ENCODE data around the gene HMCN2. TPM values are rescaled to one million over a fixed set of nuclear protein-coding genes. Genes with fewer than 3 reads are reported as not detected.

Gene HMCN2
- total and polyA plus RNA-seq, 2 experiments from 2014 or later = not detected

- Histone ChIP-seq H3K9me3 (ENCODE audit: low read depth) (no peaks in the 10 kb centered on the region), H3F3A (ENCODE audit: insufficient read depth) (no peaks in the 10 kb centered on the region), H3K4me2 (ENCODE audit: unreplicated experiment) (no peak overlapping the region), H3K79me2 (ENCODE audit: insufficient read depth) (no peaks in the 10 kb centered on the region), H4K20me1 (ENCODE audit: insufficient read depth) (no peaks in the 10 kb centered on the region), H3K4me3 (no peak overlapping the region), H3K4me1 (ENCODE audit: insufficient read depth) (no peaks in the 10 kb centered on the region), H3K27ac (no peak overlapping the region), H3K9ac (no peak overlapping the region), H3K27me3 (replicated peaks; ENCODE audit: insufficient read depth) (no peaks in the 10 kb centered on the region; the same call in 1 of the 2 replicates), H2AFZ (no peak overlapping the region), H3K9me2 (ENCODE audit: insufficient read depth) (no peaks in the 10 kb centered on the region), H3K36me3 (ENCODE audit: low read depth) (no peaks in the 10 kb centered on the region)
- in situ Hi-C loops (cut with MboI) = loop anchor here (25.0 kb wide), 1 partner anchor 455 kb away; no protein-coding TSS in a partner anchor
- no peak for TF ChIP-seq EZH2 (IDR thresholded peaks at IDR 0.05; ENCODE audit: insufficient read depth, poor library complexity, severe bottlenecking)
- no peak for TF ChIP-seq EZH2phosphoT487 (IDR thresholded peaks at IDR 0.05; ENCODE audit: insufficient read depth, low read depth)
- no peak for DNase-seq
- 79 to 81% methylated on average over 10 to 11 of the region's 11 CpGs for WGBS, 2 experiments (ENCODE audit: low coverage in 1 of 2, low lambda C conversion rate in 2 of 2, missing lambda C conversion rate in 2 of 2)
Observed at GRCh38 chr9:130342714-130343085, 77.1 kb downstream of the HMCN2 start.

- H3K4me1 ChIP-seq (ENCODE audit: insufficient read depth) = no peaks in the 10 kb centered on the region
- H4K20me1 ChIP-seq (ENCODE audit: insufficient read depth) = no peaks in the 10 kb centered on the region
- in situ Hi-C loops (cut with MboI) = loop anchor here (25.0 kb wide), 1 partner anchor 456 kb away; no protein-coding TSS in a partner anchor
- no peaks in the 10 kb centered on the region for H3K9me3 ChIP-seq (ENCODE audit: low read depth)
- H3K27me3 ChIP-seq (replicated peaks; ENCODE audit: insufficient read depth) = no peaks in the 10 kb centered on the region; the same call in 1 of the 2 replicates
- H3F3A ChIP-seq (ENCODE audit: insufficient read depth) = no peaks in the 10 kb centered on the region
- H3K4me2 ChIP-seq (ENCODE audit: unreplicated experiment) = no peak overlapping the region
- no peaks in the 10 kb centered on the region for H3K79me2 ChIP-seq (ENCODE audit: insufficient read depth)
- H3K36me3 ChIP-seq (ENCODE audit: low read depth) = no peaks in the 10 kb centered on the region
- 25 to 28% methylated on average over 12 of the region's 12 CpGs for WGBS, 2 experiments (ENCODE audit: low coverage in 1 of 2, low lambda C conversion rate in 2 of 2, missing lambda C conversion rate in 2 of 2)
- H2AFZ ChIP-seq = no peak overlapping the region
- H3K27ac ChIP-seq = no peak overlapping the region
- TF ChIP-seq EZH2 (IDR thresholded peaks at IDR 0.05; ENCODE audit: insufficient read depth, poor library complexity, severe bottlenecking) = no peak
- TF ChIP-seq EZH2phosphoT487 (IDR thresholded peaks at IDR 0.05; ENCODE audit: insufficient read depth, low read depth) = no peak
- peak; percentile 21 for DNase-seq
- no peak overlapping the region for H3K9ac ChIP-seq
- H3K4me3 ChIP-seq = no peak overlapping the region
- no peaks in the 10 kb centered on the region for H3K9me2 ChIP-seq (ENCODE audit: insufficient read depth)
Observed at GRCh38 chr9:130343445-130343918, 77.9 kb downstream of the HMCN2 start.

- no peaks in the 10 kb centered on the region for H4K20me1 ChIP-seq (ENCODE audit: insufficient read depth)
- in situ Hi-C loops (cut with MboI) = loop anchor here (25.0 kb wide), 1 partner anchor 457 kb away; no protein-coding TSS in a partner anchor
Observed at GRCh38 chr9:130344366-130344765, 78.8 kb downstream of the HMCN2 start.

GRCh38 chr9:130345009-130345896, 79.7 kb downstream of the HMCN2 start:
- H3K36me3 ChIP-seq (ENCODE audit: low read depth) = no peaks in the 10 kb centered on the region
- H3K79me2 ChIP-seq (ENCODE audit: insufficient read depth) = no peaks in the 10 kb centered on the region
- H3F3A ChIP-seq (ENCODE audit: insufficient read depth) = no peaks in the 10 kb centered on the region
- H3K4me2 ChIP-seq (ENCODE audit: unreplicated experiment) = no peak overlapping the region
- no peaks in the 10 kb centered on the region for H4K20me1 ChIP-seq (ENCODE audit: insufficient read depth)
- H3K4me1 ChIP-seq (ENCODE audit: insufficient read depth) = no peaks in the 10 kb centered on the region
- WGBS, 2 experiments (ENCODE audit: low coverage in 1 of 2, low lambda C conversion rate in 2 of 2, missing lambda C conversion rate in 2 of 2) = 69 to 74% methylated on average over 9 of the region's 9 CpGs
- no peak overlapping the region for H2AFZ ChIP-seq
- H3K9ac ChIP-seq = no peak overlapping the region
- H3K9me3 ChIP-seq (ENCODE audit: low read depth) = no peaks in the 10 kb centered on the region
- no peak for TF ChIP-seq EZH2phosphoT487 (IDR thresholded peaks at IDR 0.05; ENCODE audit: insufficient read depth, low read depth)
- no peak for TF ChIP-seq EZH2 (IDR thresholded peaks at IDR 0.05; ENCODE audit: insufficient read depth, poor library complexity, severe bottlenecking)
- no peak overlapping the region for H3K27ac ChIP-seq
- H3K4me3 ChIP-seq = no peak overlapping the region
- no peaks in the 10 kb centered on the region; the same call in 1 of the 2 replicates for H3K27me3 ChIP-seq (replicated peaks; ENCODE audit: insufficient read depth)
- in situ Hi-C loops (cut with MboI) = loop anchor here (25.0 kb wide), 1 partner anchor 458 kb away; no protein-coding TSS in a partner anchor
- no peak for DNase-seq
- H3K9me2 ChIP-seq (ENCODE audit: insufficient read depth) = no peaks in the 10 kb centered on the region

More at GRCh38 chr9:130344366-130344765, 78.8 kb downstream of the HMCN2 start:
- no peak overlapping the region for H3K4me2 ChIP-seq (ENCODE audit: unreplicated experiment)
- no peak for DNase-seq
- no peaks in the 10 kb centered on the region for H3K9me3 ChIP-seq (ENCODE audit: low read depth)
- no peak overlapping the region for H3K27ac ChIP-seq
- no peak overlapping the region for H2AFZ ChIP-seq
- no peak overlapping the region for H3K9ac ChIP-seq
- no peaks in the 10 kb centered on the region for H3K4me1 ChIP-seq (ENCODE audit: insufficient read depth)
- no peaks in the 10 kb centered on the region for H3K9me2 ChIP-seq (ENCODE audit: insufficient read depth)
- H3K79me2 ChIP-seq (ENCODE audit: insufficient read depth) = no peaks in the 10 kb centered on the region
- H3K4me3 ChIP-seq = no peak overlapping the region
- H3F3A ChIP-seq (ENCODE audit: insufficient read depth) = no peaks in the 10 kb centered on the region
- WGBS, 2 experiments (ENCODE audit: low coverage in 1 of 2, low lambda C conversion rate in 2 of 2, missing lambda C conversion rate in 2 of 2) = 79 to 89% methylated on average over 1 of the region's 1 CpG
- TF ChIP-seq EZH2phosphoT487 (IDR thresholded peaks at IDR 0.05; ENCODE audit: insufficient read depth, low read depth) = no peak
- TF ChIP-seq EZH2 (IDR thresholded peaks at IDR 0.05; ENCODE audit: insufficient read depth, poor library complexity, severe bottlenecking) = no peak
- no peaks in the 10 kb centered on the region; the same call in 1 of the 2 replicates for H3K27me3 ChIP-seq (replicated peaks; ENCODE audit: insufficient read depth)
- no peaks in the 10 kb centered on the region for H3K36me3 ChIP-seq (ENCODE audit: low read depth)

Measured in GM23248 (cell line).